Measurements from ENCODE around the gene ASB7.

Gene ASB7

DNA sequence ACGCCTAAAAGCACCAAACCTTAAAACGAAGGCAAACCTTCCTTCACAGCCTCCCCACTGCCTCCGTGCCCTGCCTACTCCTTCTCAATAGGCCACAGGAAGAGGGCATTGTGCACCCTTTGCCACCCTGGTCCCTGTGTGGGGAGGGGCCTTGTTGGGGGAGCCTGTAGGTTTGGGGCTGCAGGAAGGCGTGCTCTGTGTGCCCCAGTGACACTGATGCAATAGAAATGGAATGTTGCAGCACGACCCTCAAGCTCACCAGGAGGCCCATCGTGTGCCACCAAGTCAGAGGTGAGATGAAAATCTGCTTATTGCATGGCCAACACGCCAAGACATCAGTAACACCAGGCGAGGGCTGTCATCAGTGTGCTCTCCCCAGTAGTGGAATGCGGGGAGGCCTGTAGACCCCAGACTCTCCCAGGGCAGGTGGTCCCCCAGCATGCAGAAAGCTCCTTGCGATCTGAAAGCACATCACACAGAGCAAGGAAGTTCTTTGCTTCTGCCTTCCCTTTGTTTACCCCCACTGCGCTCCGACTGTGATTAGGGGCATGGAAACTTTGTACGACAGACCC is 86.2 kb downstream of the ASB7 start:
- DNase-seq = no peak

DNA sequence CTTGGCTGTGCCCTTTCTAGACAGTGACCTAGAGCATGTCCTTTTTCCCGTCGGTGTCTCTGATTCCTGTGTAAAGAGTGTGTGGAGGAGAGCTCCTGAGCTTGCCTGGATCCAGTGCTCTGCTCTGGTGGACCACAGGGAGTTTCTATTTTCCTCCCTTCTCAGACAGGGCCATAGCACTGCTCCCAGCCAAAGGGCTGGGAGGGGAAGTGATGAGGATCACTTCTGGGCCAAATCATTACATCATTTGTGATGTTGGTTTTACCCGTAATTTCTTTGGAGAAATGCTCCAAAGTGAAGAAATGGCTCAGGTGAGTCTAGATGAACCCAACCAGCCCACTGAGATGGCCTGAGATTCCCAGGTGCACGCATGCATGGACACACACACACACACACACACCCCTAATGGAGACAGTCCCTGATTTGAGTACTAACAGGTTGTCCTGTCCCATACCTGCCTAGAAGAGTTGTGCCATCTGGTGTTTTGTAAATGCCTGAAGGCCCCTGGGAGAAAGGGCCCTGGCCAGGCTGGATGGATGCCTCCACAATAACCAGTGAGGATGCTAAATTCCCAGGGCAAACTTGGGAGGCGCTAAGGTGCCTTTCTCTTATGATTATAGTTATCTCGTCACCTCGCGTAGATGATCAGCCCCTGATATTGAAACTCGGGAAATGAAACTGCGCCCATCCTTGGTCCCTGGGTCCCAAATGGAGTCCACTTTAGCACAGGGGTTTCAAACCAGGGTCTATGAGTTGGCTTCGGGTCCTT is 86.9 kb downstream of the ASB7 start:
- DNase-seq = no peak

GRCh38 chr15:100690032-100690794 is 87.8 kb downstream of the ASB7 start:
- DNase-seq = no peak

- no peak for DNase-seq
These were observed 88.4 kb downstream of the ASB7 start for GRCh38 chr15:100690795-100691158.

GRCh38 chr15:100691321-100691720 is 88.9 kb downstream of the ASB7 start:
- no peak for DNase-seq

DNA sequence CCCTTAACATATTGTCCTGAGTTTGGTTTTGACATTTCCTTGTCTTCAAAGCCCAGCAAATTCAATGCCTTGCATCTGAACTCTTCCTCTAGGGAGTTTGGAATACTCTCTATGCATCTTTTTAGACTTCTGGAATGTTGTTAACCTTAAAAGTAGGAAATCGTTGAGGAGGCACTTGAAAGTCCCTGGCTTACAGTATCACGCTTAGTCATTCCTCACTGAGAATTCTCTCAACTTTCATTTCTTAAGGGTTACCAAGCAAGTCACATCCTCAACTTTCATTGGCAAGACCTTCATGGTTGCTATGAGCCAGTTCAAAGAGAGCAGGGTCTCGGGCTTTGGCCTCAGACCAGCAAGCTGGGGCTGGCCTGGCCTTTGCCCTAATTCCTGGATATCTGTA is 89.9 kb downstream of the ASB7 start:
- DNase-seq = no peak

GRCh38 chr15:100692671-100693070 is 90.3 kb downstream of the ASB7 start:
- DNase-seq = no peak

DNA sequence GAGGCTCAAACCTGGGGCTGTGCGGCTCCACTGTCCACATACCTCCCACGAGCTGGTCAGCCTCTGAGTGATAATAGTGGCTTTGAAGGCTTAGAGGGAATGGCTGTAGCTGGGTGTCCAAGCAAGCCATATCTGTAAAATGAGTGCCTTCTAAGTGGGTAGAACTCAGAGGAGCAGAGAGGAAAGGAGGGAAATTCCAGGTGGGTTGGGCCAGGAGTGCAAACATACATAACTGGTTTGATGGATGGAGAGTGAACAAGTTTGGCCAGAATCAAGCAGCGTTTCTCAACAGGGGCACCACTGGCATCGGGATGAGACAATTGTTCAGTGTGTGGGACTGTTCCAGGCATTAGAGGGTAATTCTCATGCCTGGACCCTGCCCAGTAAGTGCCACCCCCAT is 91.1 kb downstream of the ASB7 start:
- no peak for DNase-seq

DNA sequence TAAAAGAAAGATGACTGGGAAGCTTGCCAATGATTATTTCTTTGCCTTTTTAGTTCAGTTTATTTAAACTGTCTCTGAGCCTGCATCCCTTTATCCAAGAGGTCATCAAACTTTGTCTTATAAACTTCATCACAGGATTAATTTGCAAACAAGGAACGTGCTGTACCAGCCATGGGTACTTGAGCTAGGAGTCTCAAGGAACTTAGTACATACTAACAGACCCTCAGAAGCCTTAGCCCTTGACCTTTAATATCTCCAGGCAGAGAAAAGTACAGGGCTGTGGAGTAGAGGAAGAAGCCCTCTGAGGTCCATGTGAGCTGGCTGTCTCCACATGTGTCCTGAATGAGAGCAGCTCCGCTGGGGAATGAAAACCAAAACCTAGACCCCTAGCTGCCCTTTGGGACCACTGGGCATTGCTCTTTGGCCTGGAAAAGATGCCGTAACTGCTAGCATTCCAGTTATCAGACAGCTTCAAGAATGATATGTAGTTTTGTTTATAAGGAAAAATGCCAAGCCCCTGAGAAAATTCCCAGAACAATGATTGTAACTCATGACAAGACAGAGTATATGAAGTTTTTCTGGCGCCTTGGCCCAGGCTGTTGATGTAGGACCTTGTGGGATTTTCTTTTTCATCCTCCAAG is 92.1 kb downstream of the ASB7 start:
- no peak for DNase-seq

GRCh38 chr15:100695048-100695447 is 92.7 kb downstream of the ASB7 start:
- DNase-seq = no peak

DNA sequence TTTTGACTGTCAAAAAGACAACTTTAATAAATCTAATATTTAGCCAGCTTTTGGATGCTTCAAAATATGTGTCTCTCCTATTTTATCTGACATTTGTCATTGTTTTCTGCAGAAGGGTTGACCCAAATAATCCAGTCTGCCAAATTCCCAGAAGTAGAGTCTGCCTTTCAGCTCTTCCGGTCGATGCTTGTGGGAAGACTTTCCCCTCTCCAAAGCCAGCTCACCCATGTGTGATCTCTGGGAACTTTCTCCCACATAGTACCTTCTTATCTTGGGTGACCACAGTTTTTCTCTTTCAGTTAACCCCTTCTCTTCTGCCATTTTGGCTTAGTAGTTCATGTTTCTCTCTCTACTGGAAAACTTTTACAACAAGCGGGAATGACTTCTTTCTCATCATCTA is 94.1 kb downstream of the ASB7 start:
- DNase-seq = no peak

All from SIG-M5 (cell line).